A549 (cell line): Measurements from ENCODE around the gene HSD3B7. TPM values are rescaled to one million over a fixed set of nuclear protein-coding genes. Genes with fewer than 3 reads are reported as not detected.

Experiments used
- CBX2 ChIP-seq: fragments of 200-600 bp; sonication (generic); IDR thresholded peaks from 2 replicates; pipeline ENCODE4 v1.6.1; 2016; ENCODE audit warnings: low read depth, mild to moderate bottlenecking, borderline replicate concordance
- CHD4 ChIP-seq: fragments of 200-600 bp; sonication (generic); IDR thresholded peaks from 2 replicates; pipeline ENCODE4 v1.6.1; 2016; ENCODE audit warnings: antibody characterized with exemption, mild to moderate bottlenecking, borderline replicate concordance
- EP300 ChIP-seq, 2 experiments: fragments of >200 bp; sonication (Bioruptor Twin); formaldehyde crosslinking; IDR thresholded peaks; 2 replicates in 1 of 2; 3 replicates in 1 of 2; pipeline ENCODE4 v1.6.1; 2016 to 2017
- ESRRA ChIP-seq: fragments of 150-350 bp; IDR thresholded peaks from 2 replicates; pipeline ENCODE4 v1.6.1; 2014; ENCODE audit warnings: mild to moderate bottlenecking, low read length, borderline replicate concordance
- FOXS1 ChIP-seq: fragments of 250-450 bp; sonication (Bioruptor Pico); IDR thresholded peaks from 2 replicates; pipeline ENCODE4 v1.5.0; 2020; ENCODE audit warnings: mild to moderate bottlenecking, moderate library complexity
- GATA3 ChIP-seq: IDR thresholded peaks from 2 replicates; pipeline ENCODE4 v1.6.1; 2012; ENCODE audit warnings: borderline replicate concordance
- HEYL ChIP-seq: fragments of 250-450 bp; sonication (Bioruptor Pico); IDR thresholded peaks from 2 replicates; pipeline ENCODE4 v1.8.0; 2021; ENCODE audit warnings: mild to moderate bottlenecking, moderate library complexity
- HOXA7 ChIP-seq: fragments of 250-450 bp; sonication (Bioruptor Pico); IDR thresholded peaks from 2 replicates; pipeline ENCODE4 v1.5.0; 2020; ENCODE audit warnings: mild to moderate bottlenecking, moderate library complexity
- NFE2L2 ChIP-seq: fragments of 150-350 bp; conservative IDR thresholded peaks from 2 replicates; pipeline ENCODE4 v1.6.1; 2014; ENCODE audit warnings: low read length
- NR3C1 ChIP-seq: fragments of >200 bp; sonication (Bioruptor Twin); formaldehyde crosslinking; IDR thresholded peaks from 3 replicates; pipeline ENCODE4 v1.6.1; 2017
- PHF8 ChIP-seq: fragments of 200-600 bp; sonication (generic); IDR thresholded peaks from 2 replicates; pipeline ENCODE4 v1.6.1; 2016; ENCODE audit warnings: low read depth, mild to moderate bottlenecking, antibody characterized with exemption, moderate library complexity, borderline replicate concordance
- POLR2AphosphoS2 ChIP-seq: conservative IDR thresholded peaks from 2 replicates; pipeline ENCODE4 v1.6.1; 2012; ENCODE audit warnings: low read length, improper control_type of control experiment, inconsistent platforms
- RAD21 ChIP-seq, 2 experiments: fragments of >200 bp in 1 of 2; sonication (Bioruptor Twin) in 1 of 2; formaldehyde crosslinking in 1 of 2; IDR thresholded peaks in 1 of 2; conservative IDR thresholded peaks in 1 of 2; 2 replicates in 1 of 2; 3 replicates in 1 of 2; pipeline ENCODE4 v1.6.1; 2012 to 2018; ENCODE audit warnings: inconsistent platforms in 1 of 2
- RARB ChIP-seq: fragments of 250-450 bp; sonication (Bioruptor Pico); IDR thresholded peaks from 2 replicates; pipeline ENCODE4 v1.8.0; 2021; ENCODE audit warnings: mild to moderate bottlenecking, moderate library complexity
- TFCP2L1 ChIP-seq: fragments of 250-450 bp; sonication (Bioruptor Pico); IDR thresholded peaks from 2 replicates; pipeline ENCODE4 v1.5.0; 2021; ENCODE audit warnings: mild to moderate bottlenecking
- ZC3H11A ChIP-seq: fragments of 450-650 bp; IDR thresholded peaks from 2 replicates; pipeline ENCODE4 v1.6.1; 2014; ENCODE audit warnings: antibody characterized with exemption, mild to moderate bottlenecking
- ZSCAN20 ChIP-seq: fragments of 250-450 bp; sonication (Bioruptor Pico); IDR thresholded peaks from 2 replicates; pipeline ENCODE4 v1.8.0; 2022; ENCODE audit warnings: mild to moderate bottlenecking, moderate library complexity
- polyA plus RNA-seq, 4 experiments: library from polyadenylated mRNA; depleted of rRNA in 3 of 4; stranded (reverse); fragments of >200 nt; fragmentation: RNase III in 1 of 4; extraction: RNeasy Plus Mini Kit Qiagen cat#74134 plus additional on column Dnase treatment in 1 of 4; gene quantifications; 2 replicates in 3 of 4; 3 replicates in 1 of 4; pipeline ENCODE4 v1.2.3, GENCODE V29; 2011 to 2017
- TF ChIP-seq, protein P1 (sequence below): fragments of >200 bp; sonication (Bioruptor Twin); formaldehyde crosslinking; IDR thresholded peaks from 3 replicates; pipeline ENCODE4 v1.6.1; 2016
- TF ChIP-seq, protein P2 (sequence below): fragments of 200-600 bp; sonication (generic); IDR thresholded peaks from 2 replicates; pipeline ENCODE4 v1.6.1; 2016; ENCODE audit warnings: antibody characterized with exemption, mild to moderate bottlenecking, moderate library complexity
- TF ChIP-seq, protein P3 (sequence below): fragments of 450-650 bp; IDR thresholded peaks from 2 replicates; pipeline ENCODE4 v1.6.1; 2014; ENCODE audit warnings: antibody characterized with exemption
- TF ChIP-seq, protein P4 (sequence below): IDR thresholded peaks from 2 replicates; pipeline ENCODE4 v1.6.1; 2012
- TF ChIP-seq, protein P5 (sequence below): fragments of >200 bp; sonication (Bioruptor Twin); formaldehyde crosslinking; IDR thresholded peaks from 2 replicates; pipeline ENCODE4 v1.6.1; 2016

Gene HSD3B7
- polyA plus RNA-seq, 2 of the 4 experiments (the other 2 are of a cell fraction), result 10.5 to 19.7 TPM

DNA sequence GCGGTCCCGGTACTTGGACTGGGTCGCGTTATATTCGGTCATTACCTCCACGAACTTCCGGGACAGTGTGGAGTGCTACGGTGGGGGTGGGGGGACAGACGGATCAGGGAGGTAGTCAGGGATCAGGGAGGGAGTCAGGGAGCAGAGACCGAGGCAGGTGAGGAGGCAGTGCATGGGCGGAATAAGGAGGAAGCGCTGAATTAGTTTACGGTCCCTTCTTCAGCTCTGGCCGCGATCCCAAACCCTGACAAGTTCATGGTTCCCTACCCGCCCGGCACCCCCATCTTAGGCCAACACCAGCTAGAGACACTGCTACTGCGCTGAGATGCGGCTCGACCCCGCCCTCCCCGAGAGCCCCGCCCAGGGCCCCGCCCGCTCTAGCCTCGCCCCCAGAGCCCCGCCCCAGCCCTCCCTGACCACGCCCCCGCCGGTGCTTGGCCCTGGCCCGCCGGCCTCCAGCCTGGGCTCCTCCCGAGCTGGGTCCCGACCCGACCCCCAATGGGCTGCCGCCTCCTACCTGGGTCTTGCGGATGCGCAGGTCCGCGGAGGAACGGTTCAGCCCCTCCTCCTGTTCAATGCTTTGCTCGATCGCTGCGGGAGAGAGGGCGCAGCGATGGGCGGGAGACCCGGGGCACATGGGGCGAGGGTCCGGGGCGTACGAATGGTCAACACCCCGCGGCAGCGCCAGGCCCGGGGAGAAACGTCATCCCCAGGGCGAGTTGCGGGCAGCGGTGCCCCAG lies 12.1 kb downstream of the HSD3B7 start (continued):
- TF ChIP-seq NR3C1 (no peak), CHD4 (no peak), NFE2L2 (no peak), FOXS1 (CRISPR knock-in tag) (no peak), PHF8 (peak; percentile 39), HEYL (CRISPR knock-in tag) (no peak), ZSCAN20 (CRISPR knock-in tag) (no peak), TFCP2L1 (CRISPR knock-in tag) (peak; percentile 71), EP300 (IDR thresholded peaks at IDR 0.05) (no peak), RARB (0 out of 2 replicates have a peak, but pooled peaks have one; percentile 46), POLR2AphosphoS2 (no peak), HOXA7 (peak; percentile 80; the same call in 1 of the 2 replicates), ESRRA (no peak), GATA3 (0 out of 2 replicates have a peak, but pooled peaks have one; percentile 12), RAD21 (conservative IDR thresholded peaks at IDR 0.05 in 1 of 2, IDR thresholded peaks at IDR 0.05 in 1 of 2) (peak in 1 of 2 experiments; percentile 16; a peak in 1 of 5 replicates), CBX2 (no peak), ZC3H11A (no peak)
- TF ChIP-seq, protein P1, sequence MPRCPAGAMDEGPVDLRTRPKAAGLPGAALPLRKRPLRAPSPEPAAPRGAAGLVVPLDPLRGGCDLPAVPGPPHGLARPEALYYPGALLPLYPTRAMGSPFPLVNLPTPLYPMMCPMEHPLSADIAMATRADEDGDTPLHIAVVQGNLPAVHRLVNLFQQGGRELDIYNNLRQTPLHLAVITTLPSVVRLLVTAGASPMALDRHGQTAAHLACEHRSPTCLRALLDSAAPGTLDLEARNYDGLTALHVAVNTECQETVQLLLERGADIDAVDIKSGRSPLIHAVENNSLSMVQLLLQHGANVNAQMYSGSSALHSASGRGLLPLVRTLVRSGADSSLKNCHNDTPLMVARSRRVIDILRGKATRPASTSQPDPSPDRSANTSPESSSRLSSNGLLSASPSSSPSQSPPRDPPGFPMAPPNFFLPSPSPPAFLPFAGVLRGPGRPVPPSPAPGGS, result peak; percentile 86
- TF ChIP-seq, protein P2, sequence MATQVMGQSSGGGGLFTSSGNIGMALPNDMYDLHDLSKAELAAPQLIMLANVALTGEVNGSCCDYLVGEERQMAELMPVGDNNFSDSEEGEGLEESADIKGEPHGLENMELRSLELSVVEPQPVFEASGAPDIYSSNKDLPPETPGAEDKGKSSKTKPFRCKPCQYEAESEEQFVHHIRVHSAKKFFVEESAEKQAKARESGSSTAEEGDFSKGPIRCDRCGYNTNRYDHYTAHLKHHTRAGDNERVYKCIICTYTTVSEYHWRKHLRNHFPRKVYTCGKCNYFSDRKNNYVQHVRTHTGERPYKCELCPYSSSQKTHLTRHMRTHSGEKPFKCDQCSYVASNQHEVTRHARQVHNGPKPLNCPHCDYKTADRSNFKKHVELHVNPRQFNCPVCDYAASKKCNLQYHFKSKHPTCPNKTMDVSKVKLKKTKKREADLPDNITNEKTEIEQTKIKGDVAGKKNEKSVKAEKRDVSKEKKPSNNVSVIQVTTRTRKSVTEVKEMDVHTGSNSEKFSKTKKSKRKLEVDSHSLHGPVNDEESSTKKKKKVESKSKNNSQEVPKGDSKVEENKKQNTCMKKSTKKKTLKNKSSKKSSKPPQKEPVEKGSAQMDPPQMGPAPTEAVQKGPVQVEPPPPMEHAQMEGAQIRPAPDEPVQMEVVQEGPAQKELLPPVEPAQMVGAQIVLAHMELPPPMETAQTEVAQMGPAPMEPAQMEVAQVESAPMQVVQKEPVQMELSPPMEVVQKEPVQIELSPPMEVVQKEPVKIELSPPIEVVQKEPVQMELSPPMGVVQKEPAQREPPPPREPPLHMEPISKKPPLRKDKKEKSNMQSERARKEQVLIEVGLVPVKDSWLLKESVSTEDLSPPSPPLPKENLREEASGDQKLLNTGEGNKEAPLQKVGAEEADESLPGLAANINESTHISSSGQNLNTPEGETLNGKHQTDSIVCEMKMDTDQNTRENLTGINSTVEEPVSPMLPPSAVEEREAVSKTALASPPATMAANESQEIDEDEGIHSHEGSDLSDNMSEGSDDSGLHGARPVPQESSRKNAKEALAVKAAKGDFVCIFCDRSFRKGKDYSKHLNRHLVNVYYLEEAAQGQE, result no peak
- TF ChIP-seq, protein P3, sequence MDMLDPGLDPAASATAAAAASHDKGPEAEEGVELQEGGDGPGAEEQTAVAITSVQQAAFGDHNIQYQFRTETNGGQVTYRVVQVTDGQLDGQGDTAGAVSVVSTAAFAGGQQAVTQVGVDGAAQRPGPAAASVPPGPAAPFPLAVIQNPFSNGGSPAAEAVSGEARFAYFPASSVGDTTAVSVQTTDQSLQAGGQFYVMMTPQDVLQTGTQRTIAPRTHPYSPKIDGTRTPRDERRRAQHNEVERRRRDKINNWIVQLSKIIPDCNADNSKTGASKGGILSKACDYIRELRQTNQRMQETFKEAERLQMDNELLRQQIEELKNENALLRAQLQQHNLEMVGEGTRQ, result no peak
- TF ChIP-seq, protein P4, sequence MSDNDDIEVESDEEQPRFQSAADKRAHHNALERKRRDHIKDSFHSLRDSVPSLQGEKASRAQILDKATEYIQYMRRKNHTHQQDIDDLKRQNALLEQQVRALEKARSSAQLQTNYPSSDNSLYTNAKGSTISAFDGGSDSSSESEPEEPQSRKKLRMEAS, result peak; percentile 59
- TF ChIP-seq, protein P5, sequence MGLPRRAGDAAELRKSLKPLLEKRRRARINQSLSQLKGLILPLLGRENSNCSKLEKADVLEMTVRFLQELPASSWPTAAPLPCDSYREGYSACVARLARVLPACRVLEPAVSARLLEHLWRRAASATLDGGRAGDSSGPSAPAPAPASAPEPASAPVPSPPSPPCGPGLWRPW, result no peak
- TF ChIP-seq, all 56 proteins: peak for 17
